ENCODE data around the gene BNIP5.

DNA sequence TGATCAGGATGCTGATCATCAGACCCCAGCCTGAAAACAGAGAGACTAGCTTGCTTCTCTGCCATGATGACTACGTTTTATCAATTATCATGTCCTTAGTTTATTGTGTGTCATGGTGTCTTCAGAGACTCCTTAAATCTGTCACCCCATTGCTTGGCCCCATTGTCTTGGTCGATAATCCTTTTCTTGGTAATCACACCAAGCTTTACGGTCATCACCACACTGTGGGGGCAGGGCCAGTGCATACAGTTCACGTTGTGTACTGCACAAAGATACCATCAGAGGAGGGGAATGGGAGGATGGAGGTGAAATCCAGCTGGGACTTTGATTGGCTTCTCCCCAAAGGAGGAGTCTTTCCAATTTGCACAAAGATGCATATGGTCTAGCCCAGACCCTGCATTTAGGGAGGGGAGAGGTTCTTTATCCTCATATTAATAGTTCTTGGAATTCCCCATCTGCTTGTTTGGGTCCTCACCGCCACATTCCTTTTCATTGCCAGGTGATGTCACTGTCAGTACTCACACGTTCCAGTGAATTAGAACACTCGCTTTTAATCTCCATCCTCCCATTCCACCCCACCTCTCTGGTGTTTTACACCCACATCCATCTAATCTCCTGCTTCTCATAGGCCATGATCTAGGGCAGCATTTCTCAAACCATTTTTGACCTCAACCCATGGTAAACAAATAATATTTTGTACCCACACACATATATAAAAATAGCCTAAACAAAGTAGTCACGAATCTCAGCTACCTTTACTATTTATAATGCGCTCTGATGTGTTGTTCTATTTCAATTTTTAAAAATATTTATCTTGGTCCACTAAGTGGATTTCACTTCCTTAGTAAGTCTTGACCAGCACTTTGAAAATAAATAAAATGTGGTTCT, 45.1 kb upstream of the BNIP5 start:
- TF ChIP-seq, protein P1, sequence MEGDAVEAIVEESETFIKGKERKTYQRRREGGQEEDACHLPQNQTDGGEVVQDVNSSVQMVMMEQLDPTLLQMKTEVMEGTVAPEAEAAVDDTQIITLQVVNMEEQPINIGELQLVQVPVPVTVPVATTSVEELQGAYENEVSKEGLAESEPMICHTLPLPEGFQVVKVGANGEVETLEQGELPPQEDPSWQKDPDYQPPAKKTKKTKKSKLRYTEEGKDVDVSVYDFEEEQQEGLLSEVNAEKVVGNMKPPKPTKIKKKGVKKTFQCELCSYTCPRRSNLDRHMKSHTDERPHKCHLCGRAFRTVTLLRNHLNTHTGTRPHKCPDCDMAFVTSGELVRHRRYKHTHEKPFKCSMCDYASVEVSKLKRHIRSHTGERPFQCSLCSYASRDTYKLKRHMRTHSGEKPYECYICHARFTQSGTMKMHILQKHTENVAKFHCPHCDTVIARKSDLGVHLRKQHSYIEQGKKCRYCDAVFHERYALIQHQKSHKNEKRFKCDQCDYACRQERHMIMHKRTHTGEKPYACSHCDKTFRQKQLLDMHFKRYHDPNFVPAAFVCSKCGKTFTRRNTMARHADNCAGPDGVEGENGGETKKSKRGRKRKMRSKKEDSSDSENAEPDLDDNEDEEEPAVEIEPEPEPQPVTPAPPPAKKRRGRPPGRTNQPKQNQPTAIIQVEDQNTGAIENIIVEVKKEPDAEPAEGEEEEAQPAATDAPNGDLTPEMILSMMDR (conservative IDR thresholded peaks at IDR 0.05; ENCODE audit: low read length), result no peak
- TF ChIP-seq EZH2phosphoT487 (IDR thresholded peaks at IDR 0.05; ENCODE audit: borderline replicate concordance), result no peak
